ENCODE results near the gene FRMD4A. TPM values are rescaled to one million over a fixed set of nuclear protein-coding genes. Genes with fewer than 3 reads are reported as not detected.
A peak's percentile ranks its signal among the peaks of the same experiment; 100 is the strongest.

FRMD4A gene
- total RNA-seq, 4 donors from 2014 or later, result 4.4 to 7.1 (median 5.2) TPM

- Histone ChIP-seq H3K27me3 (no peaks in the 10 kb centered on the region), H3K9me3 (no peaks in the 10 kb centered on the region), H3K36me3 (no peaks in the 10 kb centered on the region), H3K4me1 (peaks cover 8 to 41% of the 10 kb centered on the region in 2 donors), H3K4me3 (no peak overlapping the region), H3K27ac (peak overlapping the region in 3 of 4 donors; percentile 24 to 40 (median 36))
- in situ Hi-C loops (cut with MboI; ENCODE audit: low sequenced_read_pairs in 4 of 4) (no loop called here), intact Hi-C loops (cut with DNase I; ENCODE audit: low total_unique reads) (no loop called here)
- TF ChIP-seq POLR2A (IDR thresholded peaks at IDR 0.05) (no peak), CTCF (IDR thresholded peaks at IDR 0.05 in 4 of 5, conservative IDR thresholded peaks at IDR 0.05 in 1 of 5) (no peak)
- DNase-seq (peak; percentile 20 to 42), ATAC-seq (no peak)
These were observed 337.6 kb downstream of the FRMD4A start for GRCh38 chr10:13993169-13993568.

- ATAC-seq (peak; percentile 53 to 65), DNase-seq (no peak)
- TF ChIP-seq POLR2A (IDR thresholded peaks at IDR 0.05), result no peak
- TF ChIP-seq CTCF (IDR thresholded peaks at IDR 0.05 in 4 of 5, conservative IDR thresholded peaks at IDR 0.05 in 1 of 5), result no peak
- in situ Hi-C loops (cut with MboI; ENCODE audit: low sequenced_read_pairs in 4 of 4) (no loop called here), intact Hi-C loops (cut with DNase I; ENCODE audit: low total_unique reads) (no loop called here)
- Histone ChIP-seq H3K27ac (peak overlapping the region; percentile 64 to 83 (median 66)), H3K36me3 (no peaks in the 10 kb centered on the region), H3K4me3 (peak overlapping the region in 2 of 4 donors; percentile 16 to 30), H3K27me3 (no peaks in the 10 kb centered on the region), H3K4me1 (peaks cover 8 to 45% of the 10 kb centered on the region in 2 donors), H3K9me3 (no peaks in the 10 kb centered on the region)
These were observed 339.4 kb downstream of the FRMD4A start for GRCh38 chr10:13991353-13991752.

- peaks cover 8 to 45% of the 10 kb centered on the region in 2 donors for H3K4me1 ChIP-seq
- ATAC-seq (peak in 1 of 2 donors; percentile 58), DNase-seq (no peak)
- no peaks in the 10 kb centered on the region for H3K27me3 ChIP-seq
- TF ChIP-seq CTCF (IDR thresholded peaks at IDR 0.05 in 4 of 5, conservative IDR thresholded peaks at IDR 0.05 in 1 of 5) (no peak), POLR2A (IDR thresholded peaks at IDR 0.05) (no peak)
- H3K27ac ChIP-seq, result peak overlapping the region; percentile 64 to 83 (median 66)
- no peaks in the 10 kb centered on the region for H3K9me3 ChIP-seq
- H3K4me3 ChIP-seq, result peak overlapping the region; percentile 14 to 30 (median 16)
- in situ Hi-C loops (cut with MboI; ENCODE audit: low sequenced_read_pairs in 4 of 4), result no loop called here
- intact Hi-C loops (cut with DNase I; ENCODE audit: low total_unique reads), result no loop called here
- H3K36me3 ChIP-seq, result no peaks in the 10 kb centered on the region
These were observed 339.8 kb downstream of the FRMD4A start for GRCh38 chr10:13990946-13991345.

- intact Hi-C loops (cut with DNase I; ENCODE audit: low total_unique reads), result no loop called here
- peak; percentile 16 to 23 for DNase-seq
- TF ChIP-seq CTCF (IDR thresholded peaks at IDR 0.05 in 4 of 5, conservative IDR thresholded peaks at IDR 0.05 in 1 of 5), result no peak
- no peak for TF ChIP-seq POLR2A (IDR thresholded peaks at IDR 0.05)
- peak; percentile 63 to 67 for ATAC-seq
- Histone ChIP-seq H3K27me3 (no peaks in the 10 kb centered on the region), H3K4me3 (peak overlapping the region in 3 of 4 donors; percentile 7 to 15 (median 14)), H3K4me1 (peaks cover 8 to 45% of the 10 kb centered on the region in 2 donors), H3K9me3 (no peaks in the 10 kb centered on the region), H3K27ac (peak overlapping the region; percentile 64 to 83 (median 66)), H3K36me3 (no peaks in the 10 kb centered on the region)
- in situ Hi-C loops (cut with MboI; ENCODE audit: low sequenced_read_pairs in 4 of 4), result no loop called here
These were observed 340.3 kb downstream of the FRMD4A start for GRCh38 chr10:13990392-13990805.

- no peaks in the 10 kb centered on the region for H3K27me3 ChIP-seq
- peaks cover 8 to 45% of the 10 kb centered on the region in 2 donors for H3K4me1 ChIP-seq
- intact Hi-C loops (cut with DNase I; ENCODE audit: low total_unique reads), result no loop called here
- in situ Hi-C loops (cut with MboI; ENCODE audit: low sequenced_read_pairs in 4 of 4), result no loop called here
- DNase-seq, result no peak
- H3K36me3 ChIP-seq, result no peaks in the 10 kb centered on the region
- H3K9me3 ChIP-seq, result no peaks in the 10 kb centered on the region
- ATAC-seq, result no peak
- H3K4me3 ChIP-seq, result no peak overlapping the region
- TF ChIP-seq CTCF (IDR thresholded peaks at IDR 0.05 in 4 of 5, conservative IDR thresholded peaks at IDR 0.05 in 1 of 5), result no peak
- no peak for TF ChIP-seq POLR2A (IDR thresholded peaks at IDR 0.05)
- H3K27ac ChIP-seq, result peak overlapping the region; percentile 64 to 83 (median 66)
These were observed 341.1 kb downstream of the FRMD4A start for GRCh38 chr10:13989616-13990015.
